Measurements from ENCODE around the gene EGFLAM.

Gene EGFLAM

DNA sequence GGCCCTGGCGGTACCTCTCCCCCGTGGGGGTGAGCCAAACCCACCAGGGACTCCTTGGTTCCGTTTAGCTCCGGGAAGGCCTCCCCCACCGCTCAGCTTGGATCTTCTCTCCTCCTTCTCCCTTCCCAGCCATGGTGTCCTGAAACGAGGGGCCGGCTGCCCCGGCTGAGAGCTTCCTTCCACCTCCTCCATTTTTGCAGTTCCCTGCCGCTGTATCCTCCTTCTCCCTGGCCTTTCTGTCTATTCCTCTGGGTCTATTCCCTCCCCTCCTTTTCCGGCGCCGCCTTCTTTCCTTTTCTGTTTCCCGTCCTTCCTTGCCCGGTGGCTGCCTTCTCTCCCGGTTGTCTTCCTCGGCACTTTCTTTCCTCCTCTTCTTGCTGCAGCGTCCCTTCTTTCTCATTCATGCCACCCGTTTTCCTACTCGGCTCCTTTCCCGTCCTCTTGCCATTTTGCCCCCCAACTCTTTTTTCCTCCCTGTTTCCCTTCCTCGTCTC lies 187.7 kb downstream of the EGFLAM start:
- Histone ChIP-seq H3K9me3 (replicated peaks in 1 of 11) (no peaks in the 10 kb centered on the region), H3K4me2 (no peak overlapping the region), H3K4me1 (peaks cover 0 to 32% (median 18%) of the 10 kb centered on the region in 10 experiments; a peak in 15 of 20 replicates), H3K27me3 (peaks cover 10 to 94% (median 49%) of the 10 kb centered on the region in 11 experiments; a peak in 20 of 22 replicates), H3K27ac (no peak overlapping the region), H3K36me3 (no peaks in the 10 kb centered on the region), H3K4me3 (no peak overlapping the region), H4K20me1 (peaks cover 0 to 80% (median 5%) of the 10 kb centered on the region in 11 experiments; a peak in 10 of 22 replicates), H3K9ac (no peak overlapping the region)
- TF ChIP-seq Cebpa-rat (IDR thresholded peaks at IDR 0.05) = no peak

DNA sequence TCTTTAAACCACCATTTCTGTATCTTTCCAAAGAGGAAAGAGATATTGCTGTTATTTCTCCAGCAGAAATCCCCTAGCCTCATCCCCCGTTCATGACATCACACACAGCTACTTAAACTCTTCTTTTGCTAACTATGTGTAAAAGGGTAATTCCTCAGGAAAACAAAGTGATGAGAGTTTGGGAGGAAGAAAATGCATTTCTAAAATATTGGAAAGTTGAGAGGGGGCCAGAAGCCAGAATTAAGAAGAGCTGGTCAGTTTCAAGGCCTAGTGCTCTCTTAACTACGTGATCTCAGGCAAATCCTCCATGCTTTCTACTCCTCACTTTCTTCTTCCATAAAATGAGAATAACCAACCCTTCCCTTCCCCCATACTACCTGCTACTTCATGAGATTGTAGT lies 188.7 kb downstream of the EGFLAM start:
- Histone ChIP-seq H3K4me2 (no peak overlapping the region), H3K27me3 (peaks cover 12 to 97% (median 59%) of the 10 kb centered on the region in 11 experiments; a peak in 21 of 22 replicates), H4K20me1 (peaks cover 0 to 89% (median 9%) of the 10 kb centered on the region in 11 experiments; a peak in 10 of 22 replicates), H3K4me3 (no peak overlapping the region), H3K27ac (no peak overlapping the region), H3K4me1 (peaks cover 0 to 40% (median 24%) of the 10 kb centered on the region in 10 experiments; a peak in 15 of 20 replicates), H3K9me3 (replicated peaks in 1 of 11) (no peaks in the 10 kb centered on the region), H3K36me3 (no peaks in the 10 kb centered on the region), H3K9ac (no peak overlapping the region)
- no peak for TF ChIP-seq Cebpa-rat (IDR thresholded peaks at IDR 0.05)

DNA sequence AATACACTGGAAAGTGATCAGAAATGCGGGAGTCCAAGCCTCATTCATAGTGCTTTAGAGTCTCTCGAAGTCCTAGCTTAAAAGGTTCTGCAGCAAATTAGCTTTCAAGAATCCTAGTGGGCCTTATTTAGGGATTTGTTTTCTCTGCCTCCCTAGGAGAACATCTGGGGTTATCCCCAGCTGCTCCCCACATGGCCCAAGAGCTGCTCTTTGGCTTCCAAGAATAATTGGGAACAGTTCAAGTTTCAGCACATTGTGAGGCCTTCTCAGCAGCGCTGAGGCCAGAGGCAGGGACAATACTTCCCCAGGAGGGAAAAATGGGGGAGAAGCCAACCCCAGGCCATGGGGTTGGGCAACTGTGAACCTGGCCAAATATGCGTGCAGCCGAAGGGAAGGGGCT lies 189.4 kb downstream of the EGFLAM start:
- peaks cover 19 to 100% (median 66%) of the 10 kb centered on the region in 11 experiments; a peak in 21 of 22 replicates for H3K27me3 ChIP-seq
- H3K9me3 ChIP-seq (replicated peaks in 1 of 11) = no peaks in the 10 kb centered on the region
- no peak overlapping the region for H3K4me3 ChIP-seq
- H3K36me3 ChIP-seq = no peaks in the 10 kb centered on the region
- H3K27ac ChIP-seq = no peak overlapping the region
- H3K9ac ChIP-seq = no peak overlapping the region
- TF ChIP-seq Cebpa-rat (IDR thresholded peaks at IDR 0.05) = no peak
- H3K4me1 ChIP-seq = peaks cover 0 to 47% (median 31%) of the 10 kb centered on the region in 10 experiments; a peak in 16 of 20 replicates
- H3K4me2 ChIP-seq = peak overlapping the region in 4 of 11 experiments; percentile 19 to 48 (median 31); a peak in 5 of 22 replicates
- H4K20me1 ChIP-seq = peaks cover under 1 to 96% (median 13%) of the 10 kb centered on the region in 11 experiments; a peak in 16 of 22 replicates

- H3K27me3 ChIP-seq = peaks cover 21 to 100% (median 71%) of the 10 kb centered on the region in 11 experiments; a peak in 21 of 22 replicates
- no peak overlapping the region for H3K27ac ChIP-seq
- no peaks in the 10 kb centered on the region for H3K36me3 ChIP-seq
- H3K9ac ChIP-seq = no peak overlapping the region
- no peaks in the 10 kb centered on the region for H3K9me3 ChIP-seq (replicated peaks in 1 of 11)
- TF ChIP-seq Cebpa-rat (IDR thresholded peaks at IDR 0.05) = no peak
- peak overlapping the region in 8 of 11 experiments; percentile 7 to 48 (median 23); a peak in 14 of 22 replicates for H3K4me2 ChIP-seq
- H3K4me1 ChIP-seq = peaks cover 2 to 55% (median 39%) of the 10 kb centered on the region in 10 experiments; a peak in 17 of 20 replicates
- no peak overlapping the region for H3K4me3 ChIP-seq
- H4K20me1 ChIP-seq = peaks cover 8 to 96% (median 20%) of the 10 kb centered on the region in 11 experiments; a peak in 20 of 22 replicates
Measured at GRCh38 chr5:38448568-38449350, 190.4 kb downstream of the EGFLAM start.

GRCh38 chr5:38450627-38451026 lies 192.3 kb downstream of the EGFLAM start:
- no peak overlapping the region for H3K27ac ChIP-seq
- no peak overlapping the region for H3K9ac ChIP-seq
- peak overlapping the region in 8 of 11 experiments; percentile 13 to 75 (median 50); a peak in 14 of 22 replicates for H3K4me2 ChIP-seq
- peaks cover 6 to 74% (median 52%) of the 10 kb centered on the region in 10 experiments; a peak in 17 of 20 replicates for H3K4me1 ChIP-seq
- peaks cover 32 to 100% (median 89%) of the 10 kb centered on the region in 11 experiments for H3K27me3 ChIP-seq
- no peaks in the 10 kb centered on the region for H3K36me3 ChIP-seq
- H3K9me3 ChIP-seq (replicated peaks in 1 of 11) = no peaks in the 10 kb centered on the region
- H3K4me3 ChIP-seq = no peak overlapping the region
- no peak for TF ChIP-seq Cebpa-rat (IDR thresholded peaks at IDR 0.05)
- H4K20me1 ChIP-seq = peaks cover 16 to 100% (median 36%) of the 10 kb centered on the region in 11 experiments; a peak in 21 of 22 replicates

- Histone ChIP-seq H4K20me1 (peaks cover 16 to 100% (median 37%) of the 10 kb centered on the region in 11 experiments; a peak in 21 of 22 replicates), H3K9me3 (replicated peaks in 1 of 11) (no peaks in the 10 kb centered on the region), H3K27me3 (peaks cover 38 to 100% (median 94%) of the 10 kb centered on the region in 11 experiments), H3K9ac (no peak overlapping the region), H3K4me3 (no peak overlapping the region), H3K4me1 (peaks cover 6 to 80% (median 57%) of the 10 kb centered on the region in 10 experiments; a peak in 17 of 20 replicates), H3K27ac (no peak overlapping the region), H3K36me3 (no peaks in the 10 kb centered on the region), H3K4me2 (peak overlapping the region in 8 of 11 experiments; percentile 13 to 75 (median 50); a peak in 14 of 22 replicates)
- no peak for TF ChIP-seq Cebpa-rat (IDR thresholded peaks at IDR 0.05)
Measured at GRCh38 chr5:38451074-38451725, 192.8 kb downstream of the EGFLAM start.

GRCh38 chr5:38452201-38452600 lies 193.8 kb downstream of the EGFLAM start:
- H3K9me3 ChIP-seq (replicated peaks in 1 of 11) = no peaks in the 10 kb centered on the region
- TF ChIP-seq Cebpa-rat (IDR thresholded peaks at IDR 0.05) = no peak
- H3K9ac ChIP-seq = no peak overlapping the region
- no peaks in the 10 kb centered on the region for H3K36me3 ChIP-seq
- peaks cover 16 to 100% (median 37%) of the 10 kb centered on the region in 11 experiments; a peak in 21 of 22 replicates for H4K20me1 ChIP-seq
- H3K27ac ChIP-seq = no peak overlapping the region
- H3K4me1 ChIP-seq = peaks cover 6 to 84% (median 57%) of the 10 kb centered on the region in 10 experiments; a peak in 17 of 20 replicates
- H3K4me2 ChIP-seq = peak overlapping the region in 8 of 11 experiments; percentile 32 to 86 (median 74); a peak in 13 of 22 replicates
- H3K4me3 ChIP-seq = no peak overlapping the region
- H3K27me3 ChIP-seq = peaks cover 48 to 100% (median 94%) of the 10 kb centered on the region in 11 experiments

DNA sequence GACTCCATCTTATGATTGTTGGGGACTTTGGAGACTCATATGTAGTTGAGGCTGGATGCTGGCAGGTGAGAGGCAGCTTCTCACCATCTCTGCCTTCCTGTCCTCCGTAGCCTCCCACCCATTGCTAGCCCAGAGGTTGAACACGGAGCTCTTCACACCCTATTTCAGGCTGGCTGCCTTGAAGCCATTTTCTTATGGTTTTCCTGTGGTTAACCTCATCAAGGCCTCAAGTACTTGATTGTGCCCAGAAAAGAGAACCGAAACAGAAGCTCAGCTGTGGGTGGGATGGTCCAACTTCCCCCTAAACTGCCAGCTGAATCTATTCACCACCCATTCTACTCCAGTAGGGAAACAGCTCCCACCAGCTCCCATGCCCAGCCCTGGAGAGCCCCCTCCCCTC lies 195.1 kb downstream of the EGFLAM start:
- no peaks in the 10 kb centered on the region for H3K36me3 ChIP-seq
- TF ChIP-seq Cebpa-rat (IDR thresholded peaks at IDR 0.05) = no peak

More for the DNA sequence above, 195.1 kb downstream of the EGFLAM start:
- peak overlapping the region in 10 of 11 experiments; percentile 18 to 86 (median 71); a peak in 19 of 22 replicates for H3K4me2 ChIP-seq
- H3K4me3 ChIP-seq = peak overlapping the region in 1 of 10 experiments; percentile 6; a peak in 2 of 20 replicates
- no peak overlapping the region for H3K27ac ChIP-seq
- peaks cover 0 to 6% (median under 1%) of the 10 kb centered on the region in 11 experiments; a peak in 7 of 22 replicates for H3K9me3 ChIP-seq (replicated peaks in 1 of 11)
- peaks cover 6 to 77% (median 55%) of the 10 kb centered on the region in 10 experiments; a peak in 17 of 20 replicates for H3K4me1 ChIP-seq
- peaks cover 48 to 100% (median 94%) of the 10 kb centered on the region in 11 experiments for H3K27me3 ChIP-seq
- H3K9ac ChIP-seq = no peak overlapping the region
- H4K20me1 ChIP-seq = peaks cover 16 to 94% (median 37%) of the 10 kb centered on the region in 11 experiments; a peak in 21 of 22 replicates
